ENCODE data around the gene S1PR3.
A peak's percentile ranks its signal among the peaks of the same experiment; 100 is the strongest.
"Not testable (repeated sequence)": the region's sequence is repeated elsewhere in the genome, so short reads cannot be mapped to it uniquely, and the experiment has no call there.

Gene S1PR3

DNA sequence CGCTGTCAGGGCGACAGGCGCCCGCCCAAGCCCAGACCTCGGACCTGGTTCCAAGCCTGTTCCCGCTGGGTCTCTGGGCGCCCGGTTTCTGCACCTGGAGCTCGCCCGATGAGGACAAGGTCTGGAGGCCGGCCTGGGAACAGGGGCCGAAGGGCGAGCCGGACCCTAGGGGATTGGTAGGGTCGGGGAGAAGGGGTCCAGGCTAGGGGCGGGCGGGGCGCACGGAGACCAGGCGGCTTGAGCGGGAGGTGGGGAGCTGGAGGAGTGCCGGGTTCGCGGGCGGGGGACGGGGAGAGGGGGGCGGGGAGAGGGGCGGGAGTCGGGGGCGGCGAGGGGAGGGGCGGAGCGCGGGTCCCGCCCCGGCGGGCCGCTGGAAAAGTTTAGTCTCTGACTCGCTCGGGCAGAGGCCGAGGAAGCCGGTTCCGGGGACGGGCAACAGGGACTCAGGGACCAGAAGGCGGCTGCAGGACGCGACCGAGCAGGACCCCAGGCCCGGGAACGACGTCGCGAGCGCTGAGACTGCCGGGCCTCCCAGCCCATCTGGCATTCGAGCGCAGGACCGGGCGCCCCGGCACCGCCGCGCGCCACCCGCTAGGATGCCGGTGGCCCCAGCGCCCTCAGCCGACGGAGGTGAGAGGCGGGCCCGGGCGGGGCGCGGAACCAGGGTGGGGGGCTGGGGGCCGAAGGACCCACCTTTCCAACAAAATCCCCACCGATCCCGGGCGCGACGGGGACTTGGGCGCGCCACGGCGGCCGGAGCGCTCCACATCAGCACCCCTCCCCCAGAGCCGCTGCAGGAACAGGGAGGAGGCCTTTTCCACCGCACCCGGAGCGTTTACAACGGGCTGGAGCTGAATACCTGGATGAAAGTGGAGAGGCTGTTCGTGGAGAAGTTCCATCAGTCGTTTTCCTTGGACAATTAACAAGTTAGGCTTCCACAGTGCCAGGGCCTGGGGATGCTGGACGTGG, at the start of gene S1PR3:
S1PR3 (plus strand) TSS at position 403 of the 969 bp plus-strand sequence. CDS start 9,733 bp downstream, outside the sequence.
- H3K36me3 ChIP-seq: no peaks in the 10 kb centered on the region; the same call in 1 of the 2 replicates

GRCh38 chr9:88941586-88941985, 49.7 kb upstream of the S1PR3 start:
- H3K27me3 ChIP-seq (ENCODE audit: insufficient read depth, low read depth, severe bottlenecking); DNase-seq; H3K27ac ChIP-seq; H3K9me3 ChIP-seq (ENCODE audit: severe bottlenecking); H3K4me3 ChIP-seq (ENCODE audit: low read depth, low read length); H3K36me3 ChIP-seq: not testable (repeated sequence)

More for the DNA sequence above, at the start of gene S1PR3:
- peak; percentile 75 for DNase-seq
- H3K4me3 ChIP-seq (ENCODE audit: low read depth, low read length): peak within 1 kb of the TSS; percentile 67
- H3K27ac ChIP-seq: peak within 1 kb of the TSS; percentile 58
- no peaks in the 10 kb centered on the region for H3K27me3 ChIP-seq (ENCODE audit: insufficient read depth, low read depth, severe bottlenecking)
- H3K9me3 ChIP-seq (ENCODE audit: severe bottlenecking): no peaks in the 10 kb centered on the region
- TF ChIP-seq, protein P1, sequence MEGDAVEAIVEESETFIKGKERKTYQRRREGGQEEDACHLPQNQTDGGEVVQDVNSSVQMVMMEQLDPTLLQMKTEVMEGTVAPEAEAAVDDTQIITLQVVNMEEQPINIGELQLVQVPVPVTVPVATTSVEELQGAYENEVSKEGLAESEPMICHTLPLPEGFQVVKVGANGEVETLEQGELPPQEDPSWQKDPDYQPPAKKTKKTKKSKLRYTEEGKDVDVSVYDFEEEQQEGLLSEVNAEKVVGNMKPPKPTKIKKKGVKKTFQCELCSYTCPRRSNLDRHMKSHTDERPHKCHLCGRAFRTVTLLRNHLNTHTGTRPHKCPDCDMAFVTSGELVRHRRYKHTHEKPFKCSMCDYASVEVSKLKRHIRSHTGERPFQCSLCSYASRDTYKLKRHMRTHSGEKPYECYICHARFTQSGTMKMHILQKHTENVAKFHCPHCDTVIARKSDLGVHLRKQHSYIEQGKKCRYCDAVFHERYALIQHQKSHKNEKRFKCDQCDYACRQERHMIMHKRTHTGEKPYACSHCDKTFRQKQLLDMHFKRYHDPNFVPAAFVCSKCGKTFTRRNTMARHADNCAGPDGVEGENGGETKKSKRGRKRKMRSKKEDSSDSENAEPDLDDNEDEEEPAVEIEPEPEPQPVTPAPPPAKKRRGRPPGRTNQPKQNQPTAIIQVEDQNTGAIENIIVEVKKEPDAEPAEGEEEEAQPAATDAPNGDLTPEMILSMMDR (IDR thresholded peaks at IDR 0.05; ENCODE audit: low read depth, low read length): 0 out of 2 replicates have a peak, but pooled peaks have one; percentile 1

DNA sequence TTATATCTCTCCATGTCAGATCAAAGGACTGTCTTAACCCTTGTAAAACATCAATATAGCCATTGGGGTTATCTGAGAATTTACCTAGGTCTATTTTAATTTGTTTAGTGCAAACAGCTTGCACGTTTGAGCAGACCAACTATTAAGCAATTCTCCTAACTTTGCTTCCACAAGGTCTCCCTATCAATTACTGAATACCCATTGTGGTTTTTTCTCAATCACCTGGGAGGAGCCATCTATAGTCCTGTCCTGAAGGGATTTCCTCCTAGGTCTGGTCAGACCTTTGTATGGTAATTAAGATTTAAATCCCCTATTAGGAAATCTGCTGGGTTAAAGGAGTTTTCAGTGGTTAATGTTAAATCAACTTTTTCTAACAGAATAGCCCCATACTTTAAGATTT, 48.9 kb upstream of the S1PR3 start:
- DNase-seq: no peak
- Histone ChIP-seq H3K27ac (no peak overlapping the region), H3K27me3 (ENCODE audit: insufficient read depth, low read depth, severe bottlenecking) (no peaks in the 10 kb centered on the region), H3K36me3 (no peaks in the 10 kb centered on the region), H3K9me3 (ENCODE audit: severe bottlenecking) (no peaks in the 10 kb centered on the region), H3K4me3 (ENCODE audit: low read depth, low read length) (no peak overlapping the region)
- TF ChIP-seq, protein P1 (IDR thresholded peaks at IDR 0.05; ENCODE audit: low read depth, low read length): no peak

- no peaks in the 10 kb centered on the region for H3K27me3 ChIP-seq (ENCODE audit: insufficient read depth, low read depth, severe bottlenecking)
- DNase-seq: no peak
- H3K36me3 ChIP-seq: no peaks in the 10 kb centered on the region
- H3K27ac ChIP-seq: no peak overlapping the region
- no peak overlapping the region for H3K4me3 ChIP-seq (ENCODE audit: low read depth, low read length)
- H3K9me3 ChIP-seq (ENCODE audit: severe bottlenecking): no peaks in the 10 kb centered on the region
- TF ChIP-seq, protein P1 (IDR thresholded peaks at IDR 0.05; ENCODE audit: low read depth, low read length): no peak
Observed at GRCh38 chr9:88945636-88946333, 45.5 kb upstream of the S1PR3 start.

DNA sequence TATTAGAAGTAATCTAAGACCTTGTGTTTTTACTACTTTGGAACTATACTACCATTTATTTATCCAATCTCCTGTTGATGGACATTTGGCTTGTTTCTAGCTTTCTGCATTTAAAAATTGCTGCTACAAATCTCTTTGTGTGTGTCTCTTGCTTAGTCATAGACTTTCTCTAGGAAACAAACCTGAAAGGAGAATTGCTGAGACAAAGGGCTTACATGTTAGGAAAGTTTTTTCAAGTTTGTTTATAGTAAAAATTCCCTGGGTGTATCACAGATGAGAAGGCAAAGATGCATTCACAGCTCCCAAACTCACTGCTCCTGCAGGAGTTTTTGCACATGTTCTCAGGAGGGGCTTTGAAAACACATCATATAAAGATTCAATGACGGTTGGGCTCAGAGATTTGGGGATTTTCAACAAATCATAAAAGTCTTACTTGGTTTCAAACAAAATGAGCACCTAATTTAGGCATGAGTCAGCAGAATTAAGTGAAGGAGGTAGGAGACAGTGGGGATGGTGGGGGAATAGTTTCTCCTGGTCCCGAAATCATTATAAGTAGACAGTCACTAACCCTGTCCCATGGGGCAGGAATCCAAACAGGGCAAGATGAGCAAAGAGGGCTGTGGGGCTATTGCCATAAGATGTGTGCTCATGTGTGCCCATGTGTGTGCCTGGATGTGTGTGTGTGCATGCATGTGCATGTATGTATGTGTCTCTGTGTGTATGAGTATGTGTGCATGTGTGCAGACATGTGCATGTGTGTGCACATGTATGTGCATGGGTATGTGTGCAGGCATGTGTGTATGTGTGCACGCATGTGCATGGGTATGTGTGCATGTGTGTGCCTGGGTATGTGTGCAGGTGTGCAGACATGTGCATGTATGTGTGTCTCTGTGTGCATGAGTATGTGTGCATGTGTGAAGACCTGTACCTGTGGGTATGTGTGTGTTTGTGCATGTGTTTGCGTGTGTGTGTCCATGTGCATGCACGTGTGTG, 43.4 kb upstream of the S1PR3 start:
- TF ChIP-seq, protein P1 (IDR thresholded peaks at IDR 0.05; ENCODE audit: low read depth, low read length): no peak
- no peak for DNase-seq
- no peaks in the 10 kb centered on the region for H3K9me3 ChIP-seq (ENCODE audit: severe bottlenecking)
- no peak overlapping the region for H3K4me3 ChIP-seq (ENCODE audit: low read depth, low read length)
- no peaks in the 10 kb centered on the region for H3K27me3 ChIP-seq (ENCODE audit: insufficient read depth, low read depth, severe bottlenecking)
- H3K27ac ChIP-seq: no peak overlapping the region
- H3K36me3 ChIP-seq: no peaks in the 10 kb centered on the region

Measured in WERI-Rb-1 (cell line).